Endothelial cell of umbilical vein (primary cell): ENCODE measurements around the gene PYY. TPM values are rescaled to one million over a fixed set of nuclear protein-coding genes. Genes with fewer than 3 reads are reported as not detected.

Experiments
- BruUV-seq: library from RNA; stranded (reverse); fragments of 400-500 nt; replicated peaks from 2 replicates; lab custom pipeline; 2021; lab: Mats Ljungman, UMichigan
- CTCF ChIA-PET: fragments of 300-600, 350-600 bp; sonication (Branson Sonifier 250); formaldehyde crosslinking; loops from one replicate; lab custom pipeline; 2021; ENCODE audit warnings: antibody characterized with exemption, inconsistent platforms; lab: Charles Lee
- POLR2A ChIA-PET: fragments of 300-600, 350-600 bp; sonication (Branson Sonifier 250); formaldehyde crosslinking; loops from one replicate; lab custom pipeline; 2021; ENCODE audit warnings: antibody characterized with exemption, inconsistent platforms; lab: Charles Lee
- DNase-seq: peaks from one replicate; pipeline ENCODE4 v3.0.0-alpha.2; 2011; ENCODE audit warnings: low read depth, low spot score
- FAIRE-seq: peaks from 2 replicates; lab custom pipeline; 2011; peaks lifted over from hg19 to GRCh38; lab: Jason Lieb, UNC
- H2AFZ ChIP-seq: 2 replicates; pipeline ENCODE4 v1.6.0; 2012; ENCODE audit warnings: low read depth, low read length, control low read depth, inconsistent platforms
- H3K27ac ChIP-seq: 2 replicates; pipeline ENCODE4 v1.5.1; 2011; ENCODE audit warnings: low read depth, mild to moderate bottlenecking, control low read depth, low read length, moderate library complexity; ENCODE audit not compliant: insufficient read depth
- H3K27me3 ChIP-seq, 2 experiments: 2 replicates each; pipeline versions ENCODE4 v1.6.0 to v1.6.1; 2011; ENCODE audit warnings: low read length in 2 of 2, mixed read lengths in 1 of 2; ENCODE audit not compliant: control insufficient read depth in 2 of 2, insufficient read depth in 2 of 2
- H3K36me3 ChIP-seq, 2 experiments: 2 replicates in 1 of 2; 3 replicates in 1 of 2; pipeline ENCODE4 v1.5.1; 2011; ENCODE audit warnings: low read length in 2 of 2, mild to moderate bottlenecking in 1 of 2, moderate library complexity in 1 of 2; ENCODE audit not compliant: control insufficient read depth in 2 of 2, insufficient read depth in 2 of 2; ENCODE audit errors: extremely low read depth in 1 of 2
- H3K4me1 ChIP-seq: 3 replicates; pipeline ENCODE4 v1.5.1; 2011; ENCODE audit warnings: mild to moderate bottlenecking, low read length; ENCODE audit not compliant: control insufficient read depth, insufficient read depth; ENCODE audit errors: extremely low read depth
- H3K4me2 ChIP-seq: 2 replicates; pipeline ENCODE4 v1.6.1; 2011; ENCODE audit warnings: low read length, control low read depth, mixed read lengths; ENCODE audit not compliant: insufficient read depth
- H3K4me3 ChIP-seq, 3 experiments: fragments of 200-600 bp in 1 of 3; sonication (generic), shearing (Covaris generic) in 1 of 3; replicated peaks in 1 of 3; 2 replicates each; pipeline ENCODE4 v1.5.1; 2011 to 2016; ENCODE audit warnings: control low read depth in 3 of 3, low read length in 3 of 3, mild to moderate bottlenecking in 2 of 3, inconsistent platforms in 1 of 3, low read depth in 1 of 3, moderate library complexity in 1 of 3; ENCODE audit not compliant: insufficient read depth in 1 of 3
- H3K79me2 ChIP-seq: 2 replicates; pipeline ENCODE4 v1.6.0; 2012; ENCODE audit warnings: low read length, inconsistent platforms; ENCODE audit not compliant: control insufficient read depth, insufficient read depth
- H3K9ac ChIP-seq: replicated peaks from 2 replicates; pipeline ENCODE3; 2011; ENCODE audit warnings: low read length, control low read depth; ENCODE audit not compliant: insufficient read depth; ENCODE audit errors: extremely low read depth
- H3K9me1 ChIP-seq: replicated peaks from 3 replicates; pipeline ENCODE4 v1.6.0; 2011; ENCODE audit warnings: mild to moderate bottlenecking, low read length; ENCODE audit not compliant: control insufficient read depth, insufficient read depth; ENCODE audit errors: extremely low read depth
- H3K9me3 ChIP-seq: replicated peaks from 2 replicates; pipeline ENCODE4 v1.5.1; 2012; ENCODE audit warnings: low read length, inconsistent platforms; ENCODE audit not compliant: control insufficient read depth, insufficient read depth
- H4K20me1 ChIP-seq: replicated peaks from 2 replicates; pipeline ENCODE3; 2011; ENCODE audit warnings: mild to moderate bottlenecking, low read length; ENCODE audit not compliant: control insufficient read depth, insufficient read depth; ENCODE audit errors: extremely low read depth
- EZH2 ChIP-seq: IDR thresholded peaks from 2 replicates; pipeline ENCODE4 v1.6.1; 2012; ENCODE audit warnings: borderline replicate concordance, low read depth, mild to moderate bottlenecking, moderate library complexity, low read length, inconsistent platforms; ENCODE audit not compliant: severe bottlenecking
- FOS ChIP-seq: IDR thresholded peaks from 2 replicates; pipeline ENCODE4 v1.6.1; 2011; ENCODE audit warnings: mild to moderate bottlenecking, low read length, moderate library complexity, borderline replicate concordance; ENCODE audit not compliant: insufficient read depth
- GATA2 ChIP-seq: IDR thresholded peaks from 2 replicates; pipeline ENCODE4 v1.7.0; 2011; ENCODE audit warnings: low read depth, mild to moderate bottlenecking, moderate library complexity, mixed read lengths, low read length; ENCODE audit not compliant: insufficient read length, insufficient read depth
- JUN ChIP-seq: IDR thresholded peaks from 2 replicates; pipeline ENCODE4 v1.6.1; 2011; ENCODE audit warnings: borderline replicate concordance, low read depth; ENCODE audit not compliant: insufficient read length, insufficient read depth
- MAX ChIP-seq: IDR thresholded peaks from 2 replicates; pipeline ENCODE4 v1.6.1; 2011; ENCODE audit not compliant: insufficient read depth, insufficient read length
- MYC ChIP-seq: IDR thresholded peaks from one replicate; pipeline ENCODE4 v1.6.1; 2011; ENCODE audit warnings: mild to moderate bottlenecking, low read depth, low read length
- POLR2A ChIP-seq: IDR thresholded peaks from 2 replicates; pipeline ENCODE4 v1.6.1; 2012; ENCODE audit warnings: low read depth, mild to moderate bottlenecking, control low read depth, low read length
- POLR2AphosphoS5 ChIP-seq: IDR thresholded peaks from 2 replicates; pipeline ENCODE4 v1.6.1; 2012; ENCODE audit warnings: low read depth, mild to moderate bottlenecking, control low read depth, low read length, moderate library complexity; ENCODE audit not compliant: insufficient read depth
- dilution Hi-C: fragments of 300-500 bp; cut with MboI; formaldehyde crosslinking; loops from one replicate; pipeline ENCODE4 v1.15.0; 2019; ENCODE audit warnings: low sequenced_read_pairs; ENCODE audit not compliant: extremely low pct_ligation_motif_present
- intact Hi-C: fragments of 100-400 bp; cut with micrococcal nuclease; formaldehyde crosslinking; loops from one replicate; pipeline ENCODE4 v1.10.0; 2022
- polyA plus RNA-seq, 4 experiments: library from polyadenylated mRNA; depleted of rRNA in 3 of 4; stranded (reverse) in 3 of 4; unstranded in 1 of 4; fragments of >200 nt; gene quantifications; 2 replicates each; pipeline versions ENCODE4 v1.2.1 to v1.2.3, GENCODE V29; 2011 to 2012; ENCODE audit warnings: missing spikeins in 1 of 4
- total RNA-seq: library from RNA; stranded (reverse); gene quantifications from 2 replicates; pipeline ENCODE4 v1.2.3, GENCODE V29; 2021
- TF ChIP-seq, protein P1 (sequence below), 2 donors: IDR thresholded peaks; 1 replicate in 1 of 2; 2 replicates in 1 of 2; pipeline ENCODE4 v1.5.1; 2011; ENCODE audit warnings: low read length in 2 of 2, mild to moderate bottlenecking in 2 of 2, moderate library complexity in 2 of 2, control low read depth in 1 of 2, inconsistent platforms in 1 of 2, low read depth in 1 of 2; ENCODE audit not compliant: insufficient read depth in 1 of 2; ENCODE audit errors: extremely low read depth in 1 of 2

PYY gene
- total and polyA plus RNA-seq, 2 donors (not counting 3 experiments of a cell fraction or from before 2014, with no cell fraction given) = not detected

DNA sequence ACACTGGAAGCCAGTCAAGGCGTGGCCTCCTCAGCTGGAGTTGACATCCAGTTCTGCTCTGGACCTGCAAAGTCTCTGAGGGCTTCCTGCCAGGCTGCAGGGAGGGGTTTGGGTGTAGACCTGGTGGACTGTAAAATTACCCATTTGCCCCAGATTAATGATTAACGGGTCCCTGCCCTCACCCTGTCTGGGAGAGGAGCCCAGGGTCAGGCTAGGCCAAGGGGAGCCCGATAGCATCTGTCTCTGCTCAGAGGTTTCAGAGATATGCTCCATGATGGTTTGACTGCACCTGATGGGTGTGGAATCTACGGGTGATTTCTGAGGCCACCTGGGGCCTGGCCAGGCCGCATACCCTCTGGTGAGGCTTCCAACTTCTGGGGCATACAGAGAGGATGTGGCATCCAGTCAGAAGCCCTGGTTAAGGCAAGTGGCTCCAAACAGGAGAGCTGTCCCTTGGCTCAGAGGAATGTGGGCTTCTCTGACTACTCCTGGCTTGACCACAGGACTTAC is 22.6 kb downstream of the PYY start:
- dilution Hi-C loops = no loop called here
- intact Hi-C loops = no loop called here
- Histone ChIP-seq H3K4me1 (no peaks in the 10 kb centered on the region), H2AFZ (no peak overlapping the region), H4K20me1 (no peaks in the 10 kb centered on the region), H3K79me2 (no peaks in the 10 kb centered on the region), H3K4me3 (no peak overlapping the region), H3K27ac (no peak overlapping the region), H3K9me3 (no peaks in the 10 kb centered on the region), H3K36me3 (no peaks in the 10 kb centered on the region), H3K4me2 (no peak overlapping the region), H3K9ac (no peak overlapping the region), H3K9me1 (no peaks in the 10 kb centered on the region), H3K27me3 (peaks cover 21 to 22% of the 10 kb centered on the region in 2 experiments)
- ChIA-PET POLR2A (no interaction called here), CTCF (interaction anchor here (2.2 kb wide), 2 partner anchors 13 to 21 kb away, joined by 7 to 10 read pairs; no protein-coding TSS in a partner anchor)
- FAIRE-seq (no peak), DNase-seq (no peak)
- no TSS peak for BruUV-seq
- TF ChIP-seq GATA2 (no peak), MAX (no peak), FOS (no peak), POLR2A (no peak)

GRCh38 chr17:43928609-43929008 is 25.1 kb downstream of the PYY start:
- FAIRE-seq = no peak
- no TSS peak for BruUV-seq
- no peaks in the 10 kb centered on the region for H3K4me1 ChIP-seq
- no peaks in the 10 kb centered on the region for H3K36me3 ChIP-seq
- peaks cover 39 to 41% of the 10 kb centered on the region in 2 experiments for H3K27me3 ChIP-seq
- H3K9me3 ChIP-seq = no peaks in the 10 kb centered on the region
- H3K9ac ChIP-seq = no peak overlapping the region
- no peak overlapping the region for H3K4me2 ChIP-seq
- H2AFZ ChIP-seq = no peak overlapping the region
- H3K4me3 ChIP-seq = no peak overlapping the region
- H3K27ac ChIP-seq = no peak overlapping the region
- no peaks in the 10 kb centered on the region for H3K9me1 ChIP-seq
- dilution Hi-C loops = no loop called here
- H3K79me2 ChIP-seq = no peaks in the 10 kb centered on the region
- ChIA-PET CTCF (interaction anchor here (0.9 to 6.4 kb wide), 5 partner anchors 15 to 112 kb away, joined by 3 to 51 read pairs (median 5); no protein-coding TSS in a partner anchor), POLR2A (no interaction called here)
- no peak for DNase-seq
- TF ChIP-seq FOS (no peak), MAX (no peak), POLR2A (no peak), JUN (no peak), MYC (no peak), EZH2 (no peak), POLR2AphosphoS5 (no peak), GATA2 (no peak)
- TF ChIP-seq, protein P1, sequence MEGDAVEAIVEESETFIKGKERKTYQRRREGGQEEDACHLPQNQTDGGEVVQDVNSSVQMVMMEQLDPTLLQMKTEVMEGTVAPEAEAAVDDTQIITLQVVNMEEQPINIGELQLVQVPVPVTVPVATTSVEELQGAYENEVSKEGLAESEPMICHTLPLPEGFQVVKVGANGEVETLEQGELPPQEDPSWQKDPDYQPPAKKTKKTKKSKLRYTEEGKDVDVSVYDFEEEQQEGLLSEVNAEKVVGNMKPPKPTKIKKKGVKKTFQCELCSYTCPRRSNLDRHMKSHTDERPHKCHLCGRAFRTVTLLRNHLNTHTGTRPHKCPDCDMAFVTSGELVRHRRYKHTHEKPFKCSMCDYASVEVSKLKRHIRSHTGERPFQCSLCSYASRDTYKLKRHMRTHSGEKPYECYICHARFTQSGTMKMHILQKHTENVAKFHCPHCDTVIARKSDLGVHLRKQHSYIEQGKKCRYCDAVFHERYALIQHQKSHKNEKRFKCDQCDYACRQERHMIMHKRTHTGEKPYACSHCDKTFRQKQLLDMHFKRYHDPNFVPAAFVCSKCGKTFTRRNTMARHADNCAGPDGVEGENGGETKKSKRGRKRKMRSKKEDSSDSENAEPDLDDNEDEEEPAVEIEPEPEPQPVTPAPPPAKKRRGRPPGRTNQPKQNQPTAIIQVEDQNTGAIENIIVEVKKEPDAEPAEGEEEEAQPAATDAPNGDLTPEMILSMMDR (IDR thresholded peaks at IDR 0.05; ENCODE audit: extremely low read depth in 1 of 2, insufficient read depth in 1 of 2, low read depth in 1 of 2, low read length in 2 of 2) = no peak
- intact Hi-C loops = no loop called here
- no peaks in the 10 kb centered on the region for H4K20me1 ChIP-seq
